Loucy (cell line): Measurements from ENCODE around the gene BARHL2.
A peak's percentile ranks its signal among the peaks of the same experiment; 100 is the strongest.

Experiments
- H2AFZ ChIP-seq: fragments of 200-600 bp; sonication (generic); 2 replicates; pipeline ENCODE4 v1.6.0; 2016; ENCODE audit warnings: antibody characterized with exemption, mild to moderate bottlenecking, low read length, moderate library complexity
- H3F3A ChIP-seq: fragments of 200-600 bp; 2 replicates; pipeline ENCODE4 v1.6.0; 2016; ENCODE audit warnings: antibody characterized with exemption, low read depth, mild to moderate bottlenecking
- H3K27me3 ChIP-seq: fragments of 200-600 bp; sonication (generic); 2 replicates; pipeline ENCODE4 v1.6.1; 2014; ENCODE audit warnings: low read length, mild to moderate bottlenecking; ENCODE audit not compliant: insufficient read depth, poor library complexity, severe bottlenecking
- H3K36me3 ChIP-seq: fragments of 200-600 bp; sonication (generic); 2 replicates; pipeline ENCODE4 v1.6.1; 2016; ENCODE audit warnings: low read length; ENCODE audit not compliant: insufficient read depth
- H3K4me1 ChIP-seq: fragments of 200-600 bp; sonication (generic); 2 replicates; pipeline ENCODE4 v1.5.1; 2014; ENCODE audit warnings: low read length, mild to moderate bottlenecking; ENCODE audit not compliant: insufficient read depth, poor library complexity, severe bottlenecking
- H3K4me2 ChIP-seq: fragments of 200-600 bp; sonication (generic); 2 replicates; pipeline ENCODE4 v1.6.0; 2014; ENCODE audit warnings: antibody characterized with exemption, low read length, low read depth, mild to moderate bottlenecking; ENCODE audit not compliant: poor library complexity, severe bottlenecking
- H3K4me3 ChIP-seq: fragments of 200-600 bp; sonication (generic); 2 replicates; pipeline ENCODE4 v1.5.1; 2014; ENCODE audit warnings: low read length, mild to moderate bottlenecking, mixed read lengths; ENCODE audit not compliant: poor library complexity, severe bottlenecking
- H3K79me2 ChIP-seq: fragments of 200-600 bp; sonication (generic); 2 replicates; pipeline ENCODE4 v1.6.1; 2014; ENCODE audit warnings: low read length; ENCODE audit not compliant: insufficient read depth
- H3K9ac ChIP-seq: fragments of 200-600 bp; sonication (generic); 2 replicates; pipeline ENCODE4 v1.6.0; 2014; ENCODE audit warnings: mild to moderate bottlenecking, low read depth, low read length, moderate library complexity; ENCODE audit not compliant: poor library complexity, severe bottlenecking
- H3K9me2 ChIP-seq: fragments of 200-600 bp; sonication (generic); replicated peaks from 2 replicates; pipeline ENCODE4 v1.6.1; 2016; ENCODE audit warnings: low read depth, low read length, mixed read lengths
- H3K9me3 ChIP-seq: fragments of 200-600 bp; sonication (generic); 2 replicates; pipeline ENCODE4 v1.6.1; 2014; ENCODE audit warnings: mild to moderate bottlenecking, antibody characterized with exemption, low read length, low read depth; ENCODE audit not compliant: insufficient read depth
- H4K20me1 ChIP-seq: fragments of 200-600 bp; sonication (generic); 2 replicates; pipeline ENCODE4 v1.6.0; 2014; ENCODE audit warnings: antibody characterized with exemption, low read length, mild to moderate bottlenecking; ENCODE audit not compliant: insufficient read depth, poor library complexity, severe bottlenecking
- CTCF ChIP-seq: fragments of 200-600 bp; sonication (generic); conservative IDR thresholded peaks from 2 replicates; pipeline ENCODE4 v1.5.1; 2014; ENCODE audit warnings: mild to moderate bottlenecking, antibody characterized with exemption, low read length
- EZH2phosphoT487 ChIP-seq: fragments of 200-600 bp; IDR thresholded peaks from 2 replicates; pipeline ENCODE4 v1.6.1; 2018; ENCODE audit warnings: antibody characterized with exemption, mild to moderate bottlenecking, moderate library complexity, borderline replicate concordance

The BARHL2 gene

GRCh38 chr1:90722874-90723589 lies 5.9 kb upstream of the BARHL2 start:
- Histone ChIP-seq H3K27me3 (no peaks in the 10 kb centered on the region), H3K4me2 (no peak overlapping the region), H3K79me2 (no peaks in the 10 kb centered on the region), H3K36me3 (no peaks in the 10 kb centered on the region), H3K9me2 (no peaks in the 10 kb centered on the region), H3F3A (no peaks in the 10 kb centered on the region), H4K20me1 (no peaks in the 10 kb centered on the region), H3K4me1 (peaks cover 5% of the 10 kb centered on the region), H2AFZ (peak overlapping the region; percentile 91; the same call in 1 of the 2 replicates), H3K9me3 (no peaks in the 10 kb centered on the region), H3K4me3 (no peak overlapping the region), H3K9ac (no peak overlapping the region)
- TF ChIP-seq CTCF (no peak), EZH2phosphoT487 (no peak)

- no peaks in the 10 kb centered on the region for H3K9me3 ChIP-seq
- H3K36me3 ChIP-seq: no peaks in the 10 kb centered on the region
- no peaks in the 10 kb centered on the region for H3K9me2 ChIP-seq
- TF ChIP-seq CTCF: peak; percentile 94
- no peak for TF ChIP-seq EZH2phosphoT487
- no peaks in the 10 kb centered on the region for H3K27me3 ChIP-seq
- no peaks in the 10 kb centered on the region for H3K79me2 ChIP-seq
- H4K20me1 ChIP-seq: no peaks in the 10 kb centered on the region
- peak overlapping the region; percentile 68 for H3K4me3 ChIP-seq
- H3K4me2 ChIP-seq: peak overlapping the region; percentile 72
- peaks cover 5% of the 10 kb centered on the region for H3K4me1 ChIP-seq
- no peaks in the 10 kb centered on the region for H3F3A ChIP-seq
- peak overlapping the region; percentile 39 for H3K9ac ChIP-seq
- H2AFZ ChIP-seq: peak overlapping the region; percentile 91
Observed at GRCh38 chr1:90721210-90722194, 4.4 kb upstream of the BARHL2 start.

- Histone ChIP-seq H3K9me3 (no peaks in the 10 kb centered on the region), H3K4me3 (no peak overlapping the region), H2AFZ (no peak overlapping the region), H3K27me3 (no peaks in the 10 kb centered on the region), H3K9ac (no peak overlapping the region), H3K9me2 (no peaks in the 10 kb centered on the region), H4K20me1 (no peaks in the 10 kb centered on the region), H3K36me3 (no peaks in the 10 kb centered on the region), H3K4me1 (peaks cover 5% of the 10 kb centered on the region), H3K79me2 (no peaks in the 10 kb centered on the region), H3K4me2 (no peak overlapping the region), H3F3A (no peaks in the 10 kb centered on the region)
- no peak for TF ChIP-seq CTCF
- TF ChIP-seq EZH2phosphoT487: no peak
Observed at GRCh38 chr1:90720145-90720636, 3.1 kb upstream of the BARHL2 start.
